Prostate gland (tissue), 2 donors: ENCODE results near the gene PLEKHD1. TPM values are rescaled to one million over a fixed set of nuclear protein-coding genes. Genes with fewer than 3 reads are reported as not detected.
"Not testable (repeated sequence)": the region's sequence is repeated elsewhere in the genome, so short reads cannot be mapped to it uniquely, and the experiment has no call there.

Experiments
- DNase-seq: peaks from one replicate; pipeline ENCODE4 v3.0.0-alpha.2; 2019; ENCODE audit warnings: low spot score
- H3K27ac ChIP-seq, 2 donors: fragments of 200-600 bp; sonication (generic); 2 replicates each; pipeline ENCODE4 v1.5.1; 2017 to 2019
- H3K27me3 ChIP-seq: fragments of 200-600 bp; sonication (generic); replicated peaks from 2 replicates; pipeline ENCODE4 v1.5.1; 2019; ENCODE audit not compliant: insufficient read depth
- H3K36me3 ChIP-seq, 2 donors: fragments of 200-600 bp; sonication (generic); 1 replicate in 1 of 2; 2 replicates in 1 of 2; pipeline versions ENCODE4 v1.5.1 to v1.8.1; 2017 to 2019
- H3K4me1 ChIP-seq: fragments of 200-600 bp; sonication (generic); replicated peaks from 2 replicates; pipeline ENCODE4 v1.5.1; 2019
- H3K4me3 ChIP-seq, 2 donors: fragments of 200-600 bp; sonication (generic); 2 replicates each; pipeline ENCODE4 v1.5.1; 2017 to 2019
- H3K9me3 ChIP-seq: fragments of 200-600 bp; sonication (generic); 2 replicates; pipeline ENCODE4 v1.5.1; 2017
- POLR2A ChIP-seq: fragments of 450-650 bp; IDR thresholded peaks from one replicate; pipeline ENCODE4 v1.6.1; 2016; ENCODE audit warnings: antibody characterized with exemption, mild to moderate bottlenecking
- POLR2AphosphoS5 ChIP-seq: sonication (generic); formaldehyde crosslinking; IDR thresholded peaks from one replicate; pipeline ENCODE4 v1.6.1; 2017; ENCODE audit warnings: antibody characterized with exemption
- WGBS: methylation state at CpG from one replicate; pipeline ENCODE4 v1.1.5; 2018; 5-methylcytosine and 5-hydroxymethylcytosine counted together
- intact Hi-C: fragments of 100-400 bp; cut with DNase I; formaldehyde crosslinking; loops from one replicate; pipeline ENCODE4 v1.14.2; 2022
- total RNA-seq, 2 donors: library from RNA; depleted of rRNA; stranded (reverse); fragments of >200 nt; gene quantifications; one replicate each; pipeline ENCODE4 v1.1.0, GENCODE V29; 2016
- TF ChIP-seq, protein P1 (sequence below), 4 experiments: fragments of 200-600 bp in 2 of 4; fragments of 450-650 bp in 2 of 4; sonication (generic) in 2 of 4; IDR thresholded peaks; 1 replicate in 3 of 4; 2 replicates in 1 of 4; pipeline ENCODE4 v1.5.1; 2016 to 2019; ENCODE audit warnings: antibody characterized with exemption in 4 of 4, mild to moderate bottlenecking in 2 of 4, moderate library complexity in 2 of 4

PLEKHD1 gene
- total RNA-seq, 2 donors from 2014 or later, result 0.27 to 0.40 TPM

- intact Hi-C loops, result no loop called here
- DNase-seq, result no peak
- no peaks in the 10 kb centered on the region for H3K4me1 ChIP-seq
- no peaks in the 10 kb centered on the region for H3K9me3 ChIP-seq
- TF ChIP-seq, protein P1, sequence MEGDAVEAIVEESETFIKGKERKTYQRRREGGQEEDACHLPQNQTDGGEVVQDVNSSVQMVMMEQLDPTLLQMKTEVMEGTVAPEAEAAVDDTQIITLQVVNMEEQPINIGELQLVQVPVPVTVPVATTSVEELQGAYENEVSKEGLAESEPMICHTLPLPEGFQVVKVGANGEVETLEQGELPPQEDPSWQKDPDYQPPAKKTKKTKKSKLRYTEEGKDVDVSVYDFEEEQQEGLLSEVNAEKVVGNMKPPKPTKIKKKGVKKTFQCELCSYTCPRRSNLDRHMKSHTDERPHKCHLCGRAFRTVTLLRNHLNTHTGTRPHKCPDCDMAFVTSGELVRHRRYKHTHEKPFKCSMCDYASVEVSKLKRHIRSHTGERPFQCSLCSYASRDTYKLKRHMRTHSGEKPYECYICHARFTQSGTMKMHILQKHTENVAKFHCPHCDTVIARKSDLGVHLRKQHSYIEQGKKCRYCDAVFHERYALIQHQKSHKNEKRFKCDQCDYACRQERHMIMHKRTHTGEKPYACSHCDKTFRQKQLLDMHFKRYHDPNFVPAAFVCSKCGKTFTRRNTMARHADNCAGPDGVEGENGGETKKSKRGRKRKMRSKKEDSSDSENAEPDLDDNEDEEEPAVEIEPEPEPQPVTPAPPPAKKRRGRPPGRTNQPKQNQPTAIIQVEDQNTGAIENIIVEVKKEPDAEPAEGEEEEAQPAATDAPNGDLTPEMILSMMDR (IDR thresholded peaks at IDR 0.05), result no peak
- TF ChIP-seq POLR2AphosphoS5, result no peak
- TF ChIP-seq POLR2A, result no peak
- no peak overlapping the region for H3K27ac ChIP-seq
- no peak overlapping the region for H3K4me3 ChIP-seq
- H3K36me3 ChIP-seq, result no peaks in the 10 kb centered on the region
- no peaks in the 10 kb centered on the region for H3K27me3 ChIP-seq
- WGBS, result 76% methylated on average over 4 of the region's 4 CpGs
Observed at GRCh38 chr14:69493038-69493437, 8.5 kb downstream of the PLEKHD1 start.

- no peak overlapping the region for H3K4me3 ChIP-seq
- intact Hi-C loops, result no loop called here
- no peaks in the 10 kb centered on the region for H3K27me3 ChIP-seq
- H3K36me3 ChIP-seq, result no peaks in the 10 kb centered on the region
- H3K4me1 ChIP-seq, result no peaks in the 10 kb centered on the region
- no peak for DNase-seq
- TF ChIP-seq POLR2AphosphoS5 (no peak), POLR2A (no peak)
- TF ChIP-seq, protein P1 (IDR thresholded peaks at IDR 0.05), result no peak
- no peak overlapping the region for H3K27ac ChIP-seq
- no peaks in the 10 kb centered on the region for H3K9me3 ChIP-seq
- WGBS, result 70% methylated on average over 3 of the region's 3 CpGs
Observed at GRCh38 chr14:69493791-69494190, 9.3 kb downstream of the PLEKHD1 start.

DNA sequence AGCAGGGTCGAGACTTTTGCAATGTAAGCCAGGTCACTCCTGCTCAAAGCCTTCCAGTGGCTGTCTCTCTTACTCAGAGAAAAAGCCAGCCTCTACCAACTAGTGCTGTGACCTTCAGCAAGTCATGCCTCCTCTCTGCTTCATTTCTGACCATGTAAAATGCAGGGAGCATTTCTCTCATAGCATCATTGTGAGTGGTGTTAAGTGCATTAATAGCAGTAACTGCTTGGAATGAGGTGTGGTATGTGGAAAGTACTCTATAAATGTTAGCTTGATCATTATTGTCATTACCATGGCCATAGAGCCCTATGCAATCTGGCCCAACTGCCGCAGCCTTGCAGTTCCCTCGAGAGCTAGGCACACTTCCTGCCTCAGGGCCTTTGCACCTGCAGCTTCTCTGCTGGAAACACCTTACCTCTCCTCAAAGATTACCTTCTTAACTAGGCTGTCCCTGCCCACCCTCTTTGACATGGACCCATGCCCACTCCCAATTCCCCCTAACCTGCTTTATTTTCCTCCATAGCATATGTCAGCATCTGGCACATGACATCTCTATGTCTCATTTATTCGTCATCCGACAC lies 10.9 kb downstream of the PLEKHD1 start:
- no peaks in the 10 kb centered on the region for H3K9me3 ChIP-seq
- intact Hi-C loops, result no loop called here

GRCh38 chr14:69497866-69498265 lies 13.3 kb downstream of the PLEKHD1 start:
- DNase-seq, intact Hi-C loops, H3K4me3 ChIP-seq, H3K27ac ChIP-seq, H3K4me1 ChIP-seq, H3K9me3 ChIP-seq, H3K27me3 ChIP-seq, H3K36me3 ChIP-seq: not testable (repeated sequence)
- WGBS, result 100% methylated on average over 4 of the region's 4 CpGs

More for the DNA sequence above, 10.9 kb downstream of the PLEKHD1 start:
- Histone ChIP-seq H3K4me3 (no peak overlapping the region), H3K27ac (no peak overlapping the region), H3K4me1 (no peaks in the 10 kb centered on the region), H3K27me3 (no peaks in the 10 kb centered on the region), H3K36me3 (no peaks in the 10 kb centered on the region)
- DNase-seq, result no peak
- 94% methylated on average over 5 of the region's 5 CpGs for WGBS
- TF ChIP-seq POLR2AphosphoS5, result no peak
- TF ChIP-seq, protein P1 (IDR thresholded peaks at IDR 0.05), result no peak
- TF ChIP-seq POLR2A, result no peak

DNA sequence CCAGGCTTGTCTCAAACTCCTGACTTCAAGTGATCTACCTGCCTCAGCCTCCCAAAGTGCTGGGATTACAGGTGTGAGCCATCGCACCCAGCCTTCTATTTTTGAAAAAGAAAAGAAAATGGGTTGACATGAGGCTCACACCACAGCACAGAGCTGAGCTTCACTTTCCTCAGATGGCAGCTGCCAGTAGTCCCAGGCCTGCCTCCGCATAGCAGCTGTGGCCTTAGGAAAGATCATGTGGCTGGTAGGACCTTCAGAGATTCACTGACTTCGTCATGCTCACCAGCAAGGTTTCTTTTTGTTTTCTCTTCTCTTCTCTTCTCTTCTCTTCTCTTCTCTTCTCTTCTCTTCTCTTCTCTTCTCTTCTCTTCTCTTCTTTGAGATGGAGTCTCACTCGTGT lies 13.8 kb downstream of the PLEKHD1 start:
- H3K36me3 ChIP-seq, H3K4me1 ChIP-seq, DNase-seq, H3K27me3 ChIP-seq, H3K9me3 ChIP-seq, intact Hi-C loops, H3K4me3 ChIP-seq, H3K27ac ChIP-seq: not testable (repeated sequence)
- 98% methylated on average over 4 of the region's 4 CpGs for WGBS

- Histone ChIP-seq H3K36me3 (no peaks in the 10 kb centered on the region), H3K9me3 (no peaks in the 10 kb centered on the region), H3K4me3 (no peak overlapping the region), H3K27me3 (no peaks in the 10 kb centered on the region), H3K4me1 (no peaks in the 10 kb centered on the region), H3K27ac (no peak overlapping the region)
- TF ChIP-seq POLR2A (no peak), POLR2AphosphoS5 (no peak)
- TF ChIP-seq, protein P1 (IDR thresholded peaks at IDR 0.05), result no peak
- WGBS, result 96% methylated on average over 5 of the region's 5 CpGs
- intact Hi-C loops, result no loop called here
- DNase-seq, result no peak
Observed at GRCh38 chr14:69499436-69499835, 14.9 kb downstream of the PLEKHD1 start.
